NCI-H345 (cell line): Measurements from ENCODE around the gene XRCC6.
"Not testable (repeated sequence)": the region's sequence is repeated elsewhere in the genome, so short reads cannot be mapped to it uniquely, and the experiment has no call there.

Experiments
- DNase-seq: peaks from one replicate; lab custom pipeline; 2025; lab: John Stamatoyannopoulos, UW

The XRCC6 gene

DNA sequence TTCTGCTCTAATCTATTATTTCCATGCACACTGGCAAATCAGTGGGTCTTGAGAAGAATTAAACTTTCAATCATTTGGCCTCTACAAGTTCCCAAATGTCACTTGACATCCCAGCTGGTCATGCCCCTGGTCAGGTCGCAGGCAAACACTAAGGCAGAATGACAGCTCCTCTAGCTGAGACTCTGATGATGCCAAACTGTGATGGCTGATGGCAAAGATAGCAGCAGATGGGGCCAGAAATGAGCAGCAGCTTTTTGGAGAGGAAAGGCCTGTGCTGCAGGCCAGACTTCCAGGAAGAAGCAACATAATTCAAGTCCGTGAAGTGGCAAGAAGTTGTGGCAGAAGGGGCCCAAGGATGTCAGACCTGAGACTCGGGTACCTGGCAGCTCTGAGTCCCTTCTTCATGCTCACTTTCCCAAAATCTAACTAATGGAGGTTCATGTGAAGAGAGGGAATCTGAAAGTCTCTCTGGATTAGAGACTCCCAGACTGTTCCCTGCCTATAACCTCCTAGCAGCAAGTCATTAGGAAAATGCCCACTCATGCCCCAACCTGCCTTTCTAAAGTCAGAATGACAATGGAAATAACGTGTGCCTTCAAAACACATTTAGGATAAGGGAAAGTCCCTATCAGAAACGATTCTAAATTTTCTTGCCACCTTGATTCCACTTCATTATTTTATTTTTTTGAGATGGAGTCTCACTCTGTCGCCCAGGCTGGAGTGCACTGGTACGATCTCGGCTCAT, 22.0 kb upstream of the XRCC6 start:
- no peak for DNase-seq

GRCh38 chr22:41600976-41601375, 20.1 kb upstream of the XRCC6 start:
- no peak for DNase-seq

DNA sequence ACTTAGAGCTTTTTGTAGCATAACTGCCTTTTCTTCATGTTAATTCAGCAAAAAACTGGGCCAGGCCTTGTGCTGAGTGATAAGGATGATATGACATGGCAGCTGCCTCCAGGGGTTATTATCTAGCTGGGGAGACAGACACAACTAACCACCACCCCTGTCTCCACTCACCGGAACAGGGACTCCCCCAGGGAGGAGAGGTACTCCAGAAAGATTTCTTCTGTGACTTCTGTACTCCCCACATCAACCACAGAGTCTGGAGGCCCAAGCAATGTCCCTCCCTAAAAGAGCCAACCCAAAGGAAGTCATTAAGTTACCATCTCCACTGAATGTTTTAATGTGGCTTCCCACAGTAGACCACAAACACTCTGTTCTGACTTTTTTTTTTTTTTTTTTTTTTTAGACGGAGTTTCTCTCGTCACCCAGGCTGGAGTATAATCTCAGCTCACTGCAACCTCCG, 17.2 kb upstream of the XRCC6 start:
- no peak for DNase-seq

DNA sequence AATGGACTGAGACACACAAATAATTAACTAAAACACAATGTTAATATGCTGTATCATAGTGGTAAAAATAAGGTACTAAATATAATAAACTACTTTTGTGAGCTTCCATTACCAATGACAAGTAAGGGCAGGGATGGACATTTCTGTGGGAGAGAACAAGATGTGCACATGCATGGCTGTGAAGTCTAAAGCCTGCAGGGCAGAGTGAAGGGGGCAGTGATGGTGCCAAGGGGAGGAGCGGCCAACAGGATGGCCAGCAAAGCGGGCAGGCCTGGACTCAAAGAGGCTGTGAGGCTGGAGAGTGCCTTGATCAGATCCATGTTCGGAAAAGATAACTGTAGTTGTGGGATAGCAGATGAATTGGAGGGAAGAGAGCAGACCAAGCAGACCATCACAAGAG, 12.7 kb upstream of the XRCC6 start:
- no peak for DNase-seq

GRCh38 chr22:41612603-41613306, 8.3 kb upstream of the XRCC6 start:
- no peak for DNase-seq

DNA sequence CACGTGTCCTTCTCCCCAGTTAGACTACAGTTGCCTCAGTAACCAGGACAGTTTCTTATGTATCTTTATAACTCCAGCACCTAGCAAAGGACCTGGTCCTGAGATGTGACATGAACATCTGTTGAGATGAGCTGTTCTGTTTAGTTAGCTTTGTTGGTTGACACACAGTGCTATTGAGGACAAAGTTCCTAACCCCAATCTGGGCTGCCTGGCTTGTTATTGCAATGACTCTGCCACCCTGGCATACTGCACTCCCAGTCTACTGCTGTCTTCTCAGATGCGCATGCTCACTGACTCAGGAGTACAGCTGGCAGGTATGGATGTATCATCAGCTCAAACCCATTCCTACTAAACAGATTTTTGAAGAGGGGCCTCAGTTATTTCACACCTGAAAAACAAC, 7.6 kb upstream of the XRCC6 start:
- no peak for DNase-seq

DNA sequence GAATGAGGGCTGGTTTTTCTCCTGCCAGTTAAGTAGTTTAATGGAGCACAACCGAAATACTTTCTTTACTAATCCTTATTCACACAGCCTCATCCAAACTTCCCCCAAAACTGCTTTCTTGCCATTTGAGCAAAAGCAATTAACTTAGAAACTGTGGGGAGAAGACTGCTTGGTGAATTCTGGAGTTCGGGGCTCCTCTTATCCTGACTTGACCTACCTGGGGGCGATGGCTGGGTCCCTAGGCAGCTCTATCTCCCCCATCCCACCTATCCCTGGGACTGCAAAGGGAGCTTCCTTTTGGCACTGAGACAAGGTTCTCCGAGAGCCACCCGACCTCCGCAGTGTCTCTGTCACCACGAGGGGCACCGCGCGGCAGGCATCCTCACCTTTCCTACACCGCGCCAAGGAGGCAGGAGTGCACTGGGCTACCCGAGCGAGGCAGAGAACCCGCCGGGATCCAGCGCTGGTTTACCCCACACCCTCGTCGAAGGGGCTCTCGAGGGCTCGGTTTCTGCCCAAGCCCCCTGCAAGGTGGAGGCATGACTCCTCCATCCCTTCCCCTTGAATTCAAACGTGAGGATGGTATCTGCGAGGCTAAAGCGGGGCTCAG, 1.0 kb upstream of the XRCC6 start:
- peak; percentile 17 for DNase-seq

DNA sequence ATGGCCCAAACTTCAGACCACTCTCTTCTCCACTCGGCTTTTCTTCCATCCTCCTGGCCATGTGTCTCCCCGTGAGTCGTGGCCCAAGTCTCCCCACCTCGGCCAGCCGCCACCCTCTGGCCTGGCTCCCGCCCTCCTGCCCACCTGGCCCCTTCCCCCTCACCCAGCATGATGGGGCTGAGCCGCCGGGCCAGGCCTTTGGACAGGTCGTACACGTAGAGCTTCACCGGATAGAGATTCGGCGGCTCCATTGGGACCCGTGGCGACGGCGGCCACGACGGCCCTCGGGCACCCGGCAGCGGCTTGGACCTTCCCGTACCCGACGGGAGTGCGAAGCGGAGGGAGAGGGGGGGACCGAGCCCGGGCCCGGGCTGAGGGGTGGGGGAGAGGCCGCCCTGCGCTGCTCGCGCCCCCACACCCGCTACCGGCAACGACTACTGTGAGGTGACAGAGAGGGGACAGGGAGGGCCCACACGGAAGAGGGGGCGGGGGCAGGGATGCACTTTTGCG, 451 bp upstream of the XRCC6 start, which contains the start of gene DESI1:
Gene DESI1, minus strand, starts transcription at position 455 of the 510 bp plus-strand sequence. Its CDS starts 204 bp downstream, at position 251.
- DNase-seq: no peak

DNA sequence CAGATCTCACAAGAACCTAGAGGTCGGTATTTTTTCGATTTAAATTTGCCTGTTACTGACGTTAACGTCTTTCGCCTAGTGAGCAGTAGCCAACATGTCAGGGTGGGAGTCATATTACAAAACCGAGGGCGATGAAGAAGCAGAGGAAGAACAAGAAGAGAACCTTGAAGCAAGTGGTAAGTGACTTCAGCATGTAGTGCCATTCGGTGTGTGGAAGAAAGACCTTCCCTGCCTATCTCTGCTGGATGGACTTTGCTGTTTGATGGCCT, 750 bp downstream of the XRCC6 start:
- DNase-seq: no peak

DNA sequence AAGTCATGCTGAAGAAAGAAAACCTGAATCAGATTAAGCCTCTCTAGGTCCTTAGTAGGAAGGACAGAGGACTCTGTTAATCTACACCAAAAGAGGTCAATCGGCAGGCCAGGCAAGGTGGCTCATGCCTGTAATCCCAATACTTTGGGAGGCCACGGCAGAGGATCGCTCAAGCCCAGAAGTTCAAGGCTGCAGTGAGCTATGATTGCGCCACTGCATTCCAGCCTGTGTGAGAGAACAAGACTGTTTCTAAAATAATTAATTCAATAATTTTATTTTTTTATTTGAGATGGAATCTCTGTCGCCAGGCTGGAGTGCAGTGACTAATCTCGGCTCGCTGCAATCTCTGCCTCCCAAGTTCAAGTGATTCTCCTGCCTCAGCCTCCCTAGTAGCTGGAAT, 4.5 kb downstream of the XRCC6 start:
- no peak for DNase-seq

GRCh38 chr22:41631115-41631514, 10.0 kb downstream of the XRCC6 start:
- not testable (repeated sequence) for DNase-seq

GRCh38 chr22:41631615-41632014, 10.5 kb downstream of the XRCC6 start:
- not testable (repeated sequence) for DNase-seq

DNA sequence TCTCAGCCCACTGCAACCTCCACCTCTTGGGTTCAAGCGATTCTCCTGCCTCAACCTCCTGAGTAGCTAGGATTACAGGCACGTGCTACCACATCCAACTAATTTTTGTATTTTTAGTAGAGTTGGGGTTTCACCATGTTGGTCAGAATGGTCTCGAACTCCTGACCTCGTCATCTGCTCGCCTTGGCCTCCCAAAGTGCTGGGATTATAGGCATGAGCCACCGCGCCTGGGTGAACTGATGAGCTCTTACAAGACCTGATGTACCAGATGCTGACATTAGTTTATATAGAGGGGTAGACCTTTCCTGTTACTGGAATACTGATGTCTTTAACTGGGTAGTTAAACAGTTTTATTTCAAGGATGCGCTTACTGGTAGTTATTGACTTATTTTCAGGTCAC, 13.5 kb downstream of the XRCC6 start:
- DNase-seq: not testable (repeated sequence)

GRCh38 chr22:41636467-41636866, 15.4 kb downstream of the XRCC6 start:
- DNase-seq: no peak

DNA sequence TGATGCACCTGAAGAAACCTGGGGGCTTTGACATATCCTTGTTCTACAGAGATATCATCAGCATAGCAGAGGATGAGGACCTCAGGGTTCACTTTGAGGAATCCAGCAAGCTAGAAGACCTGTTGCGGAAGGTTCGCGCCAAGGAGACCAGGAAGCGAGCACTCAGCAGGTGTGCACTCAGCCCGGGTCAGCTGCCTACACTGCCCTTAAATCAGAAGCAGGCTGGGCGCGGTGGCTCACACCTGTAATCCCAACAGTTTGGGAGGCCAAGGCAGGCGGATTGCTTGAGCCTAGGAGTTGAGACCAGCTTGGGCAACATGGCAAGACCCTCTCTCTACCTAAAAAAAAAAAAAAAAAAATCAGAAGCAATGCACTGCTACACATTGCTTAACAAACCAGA, 16.5 kb downstream of the XRCC6 start:
- not testable (repeated sequence) for DNase-seq

DNA sequence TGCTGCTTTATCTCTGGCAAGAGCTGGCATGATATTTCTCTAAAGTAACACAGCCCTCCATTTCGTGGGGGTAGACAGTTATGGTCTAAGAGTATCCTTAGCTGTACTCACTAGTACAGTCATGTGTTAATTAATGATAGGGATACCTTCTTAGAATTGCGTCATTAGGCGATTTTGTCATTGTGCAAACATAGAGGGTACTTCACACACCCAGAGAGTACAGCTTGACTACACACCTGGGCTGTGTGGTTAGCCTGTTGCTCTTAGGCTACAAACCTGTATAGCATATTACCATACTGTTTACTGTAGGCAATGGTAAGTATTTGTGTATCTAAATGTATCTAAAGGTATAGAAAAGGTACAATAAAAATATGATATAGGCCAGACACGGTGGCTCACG, 17.0 kb downstream of the XRCC6 start:
- no peak for DNase-seq

- DNase-seq: no peak
Observed at GRCh38 chr22:41638748-41639147, 17.7 kb downstream of the XRCC6 start.

DNA sequence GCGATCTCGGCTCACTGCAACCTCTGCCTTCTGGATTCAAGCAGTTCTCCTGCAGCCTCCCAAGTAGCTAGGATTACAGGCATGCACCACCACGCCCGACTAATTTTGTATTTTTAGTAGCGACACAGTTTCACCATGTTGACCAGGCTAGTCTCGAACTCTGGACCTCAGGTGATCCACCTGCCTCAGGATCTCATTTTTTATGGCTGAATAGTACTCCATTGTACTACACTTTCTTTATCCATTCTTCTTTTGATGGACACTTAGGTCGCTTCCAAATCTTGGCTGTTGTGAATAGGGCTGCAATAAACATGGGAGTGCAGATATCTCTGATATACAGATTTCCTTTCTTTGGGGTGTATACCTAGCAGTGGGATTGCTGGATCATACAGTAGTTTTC, 20.8 kb downstream of the XRCC6 start:
- DNase-seq: no peak

DNA sequence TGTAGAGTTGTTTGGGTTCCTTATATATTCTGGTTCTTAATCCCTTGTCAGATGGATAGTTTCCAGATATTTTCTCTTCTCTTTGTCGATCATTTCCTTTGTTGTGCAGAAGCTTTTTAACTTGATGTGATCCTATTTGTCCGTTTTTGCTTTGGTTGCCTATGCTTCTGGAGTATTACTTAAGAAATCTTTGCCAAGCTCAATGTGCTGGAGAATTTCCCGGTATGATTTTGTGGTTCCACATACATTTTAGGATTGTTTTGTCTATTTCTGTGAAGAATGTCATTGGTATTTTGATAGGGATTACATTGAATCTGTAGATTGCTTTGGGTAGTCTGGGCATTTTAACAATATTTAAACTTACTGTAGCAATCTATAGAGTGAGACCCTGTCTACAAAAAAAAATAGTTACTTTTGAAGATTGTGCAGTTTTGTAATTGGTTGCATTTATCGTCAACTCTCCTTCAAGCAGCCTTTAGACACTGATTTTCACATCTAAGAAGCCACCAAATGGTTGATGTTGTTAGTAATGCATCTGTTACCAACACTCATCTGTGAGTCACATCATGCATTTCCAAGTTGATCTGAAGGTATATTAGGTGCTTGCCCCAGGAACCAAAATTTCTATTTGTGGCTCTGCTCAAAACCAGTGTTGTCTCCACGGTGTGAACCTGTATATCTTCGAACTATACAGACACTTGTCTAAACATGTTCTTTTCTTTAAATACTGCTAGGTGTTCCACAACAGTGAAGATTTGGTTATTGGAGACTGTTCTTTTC, 21.4 kb downstream of the XRCC6 start:
- no peak for DNase-seq

DNA sequence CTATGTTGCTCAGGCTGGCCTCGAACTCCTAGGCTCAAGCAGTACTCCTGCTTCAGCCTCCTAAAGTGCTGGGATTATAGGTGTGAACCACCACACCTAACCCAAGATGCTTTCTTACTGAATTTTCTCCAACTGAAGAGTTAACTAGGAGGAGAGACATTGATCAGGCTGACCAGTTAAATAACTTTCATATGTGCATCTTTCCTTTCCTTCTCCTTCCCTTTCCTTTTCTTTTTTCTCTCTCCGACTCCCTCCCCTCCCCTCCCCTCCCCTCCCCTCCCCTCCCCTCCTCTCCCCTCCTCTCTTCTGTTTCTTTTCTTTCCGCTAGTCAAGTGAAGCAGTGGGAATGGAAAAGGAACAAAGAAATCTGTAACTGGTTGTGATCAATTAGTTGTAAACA, 26.7 kb downstream of the XRCC6 start:
- no peak for DNase-seq

DNA sequence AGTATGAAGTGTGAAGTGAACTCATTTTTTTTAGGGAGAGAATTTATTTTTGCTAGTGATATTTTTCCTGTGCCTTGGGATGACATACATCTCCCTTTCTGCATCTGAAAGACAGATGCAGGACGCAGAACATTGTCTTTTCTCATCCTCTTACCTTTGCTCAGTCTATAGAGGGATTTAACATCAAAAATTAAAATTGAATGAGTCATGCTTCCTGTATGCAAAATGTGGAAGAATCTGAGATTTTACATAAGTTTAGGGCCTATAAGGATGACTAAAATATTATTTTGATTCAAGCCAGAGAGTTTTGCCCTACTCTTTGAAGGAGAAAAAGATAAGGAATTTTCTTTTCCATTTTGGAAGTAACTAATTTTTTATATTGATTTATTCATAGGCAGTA, 27.3 kb downstream of the XRCC6 start:
- no peak for DNase-seq

DNA sequence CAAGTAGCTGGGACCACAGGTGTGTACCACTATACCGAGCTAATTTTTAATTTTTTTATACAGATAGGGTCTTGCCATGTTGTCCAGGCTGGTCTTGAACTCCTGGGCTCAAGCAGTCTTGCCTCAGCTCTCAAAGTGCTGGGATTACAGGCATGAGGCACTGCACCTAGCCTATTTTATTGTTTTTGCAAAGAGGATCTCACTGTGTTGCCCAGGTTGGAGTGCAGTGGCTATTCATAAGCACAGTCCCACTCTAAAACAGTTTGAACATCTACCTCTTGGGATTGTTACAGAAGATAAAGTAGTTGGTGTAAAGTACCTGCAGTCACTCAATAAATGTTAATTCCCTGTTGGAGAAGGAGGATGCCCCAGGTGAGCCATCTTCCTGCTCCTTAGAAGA, 29.1 kb downstream of the XRCC6 start:
- DNase-seq: no peak
